DOHH2 (cell line): ENCODE results near the gene KCNN4.

Source experiments
- EZH2phosphoT487 ChIP-seq: fragments of 200-600 bp; sonication (generic); IDR thresholded peaks from 2 replicates; pipeline ENCODE4 v1.6.1; 2017; ENCODE audit warnings: borderline replicate concordance, mild to moderate bottlenecking, antibody characterized with exemption, low read length, moderate library complexity, mixed read lengths
- TF ChIP-seq, protein P1 (sequence below): fragments of 200-600 bp; sonication (generic); IDR thresholded peaks from one replicate; pipeline ENCODE4 v1.5.1; 2014; ENCODE audit warnings: antibody characterized with exemption, mild to moderate bottlenecking, low read depth, low read length; ENCODE audit not compliant: poor library complexity, severe bottlenecking

DNA sequence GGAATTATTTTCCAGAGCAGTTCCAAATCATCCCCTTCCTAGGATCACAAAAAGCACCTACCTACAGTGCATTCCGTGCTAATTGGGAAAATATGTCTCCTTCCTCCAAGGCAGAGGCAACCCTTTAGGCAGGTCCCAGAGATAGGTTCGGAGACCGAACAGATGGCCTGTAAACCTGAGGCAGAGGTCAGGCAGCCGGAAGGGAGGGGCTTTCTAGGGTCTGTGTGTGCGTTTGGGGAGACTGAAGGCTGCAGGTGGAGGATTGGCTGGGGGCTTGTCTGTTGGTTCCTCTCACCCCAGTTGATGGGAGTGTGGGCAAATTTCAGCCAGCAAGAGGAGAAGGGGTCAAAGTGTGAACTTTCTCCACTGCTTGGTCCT is 7.1 kb downstream of the KCNN4 start:
- TF ChIP-seq, protein P1, sequence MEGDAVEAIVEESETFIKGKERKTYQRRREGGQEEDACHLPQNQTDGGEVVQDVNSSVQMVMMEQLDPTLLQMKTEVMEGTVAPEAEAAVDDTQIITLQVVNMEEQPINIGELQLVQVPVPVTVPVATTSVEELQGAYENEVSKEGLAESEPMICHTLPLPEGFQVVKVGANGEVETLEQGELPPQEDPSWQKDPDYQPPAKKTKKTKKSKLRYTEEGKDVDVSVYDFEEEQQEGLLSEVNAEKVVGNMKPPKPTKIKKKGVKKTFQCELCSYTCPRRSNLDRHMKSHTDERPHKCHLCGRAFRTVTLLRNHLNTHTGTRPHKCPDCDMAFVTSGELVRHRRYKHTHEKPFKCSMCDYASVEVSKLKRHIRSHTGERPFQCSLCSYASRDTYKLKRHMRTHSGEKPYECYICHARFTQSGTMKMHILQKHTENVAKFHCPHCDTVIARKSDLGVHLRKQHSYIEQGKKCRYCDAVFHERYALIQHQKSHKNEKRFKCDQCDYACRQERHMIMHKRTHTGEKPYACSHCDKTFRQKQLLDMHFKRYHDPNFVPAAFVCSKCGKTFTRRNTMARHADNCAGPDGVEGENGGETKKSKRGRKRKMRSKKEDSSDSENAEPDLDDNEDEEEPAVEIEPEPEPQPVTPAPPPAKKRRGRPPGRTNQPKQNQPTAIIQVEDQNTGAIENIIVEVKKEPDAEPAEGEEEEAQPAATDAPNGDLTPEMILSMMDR = no peak
- TF ChIP-seq EZH2phosphoT487 = no peak
